AG09319 (cell line): ENCODE measurements around the gene DMRT2.

ENCODE experiments used
- DNase-seq: peaks from one replicate; pipeline ENCODE4 v3.0.0-alpha.2; 2010; ENCODE audit warnings: low read depth; ENCODE audit errors: extremely low read depth
- TF ChIP-seq, protein P1 (sequence below): IDR thresholded peaks from 2 replicates; pipeline ENCODE4 v1.5.1; 2011; ENCODE audit warnings: low read depth, mild to moderate bottlenecking, inconsistent platforms, low read length, moderate library complexity

The DMRT2 gene

GRCh38 chr9:1070692-1071091 is 20.5 kb downstream of the DMRT2 start:
- TF ChIP-seq, protein P1, sequence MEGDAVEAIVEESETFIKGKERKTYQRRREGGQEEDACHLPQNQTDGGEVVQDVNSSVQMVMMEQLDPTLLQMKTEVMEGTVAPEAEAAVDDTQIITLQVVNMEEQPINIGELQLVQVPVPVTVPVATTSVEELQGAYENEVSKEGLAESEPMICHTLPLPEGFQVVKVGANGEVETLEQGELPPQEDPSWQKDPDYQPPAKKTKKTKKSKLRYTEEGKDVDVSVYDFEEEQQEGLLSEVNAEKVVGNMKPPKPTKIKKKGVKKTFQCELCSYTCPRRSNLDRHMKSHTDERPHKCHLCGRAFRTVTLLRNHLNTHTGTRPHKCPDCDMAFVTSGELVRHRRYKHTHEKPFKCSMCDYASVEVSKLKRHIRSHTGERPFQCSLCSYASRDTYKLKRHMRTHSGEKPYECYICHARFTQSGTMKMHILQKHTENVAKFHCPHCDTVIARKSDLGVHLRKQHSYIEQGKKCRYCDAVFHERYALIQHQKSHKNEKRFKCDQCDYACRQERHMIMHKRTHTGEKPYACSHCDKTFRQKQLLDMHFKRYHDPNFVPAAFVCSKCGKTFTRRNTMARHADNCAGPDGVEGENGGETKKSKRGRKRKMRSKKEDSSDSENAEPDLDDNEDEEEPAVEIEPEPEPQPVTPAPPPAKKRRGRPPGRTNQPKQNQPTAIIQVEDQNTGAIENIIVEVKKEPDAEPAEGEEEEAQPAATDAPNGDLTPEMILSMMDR, result no peak
- no peak for DNase-seq

GRCh38 chr9:1071730-1072129 is 21.6 kb downstream of the DMRT2 start:
- TF ChIP-seq, protein P1, result no peak
- DNase-seq, result no peak

- DNase-seq, result no peak
- TF ChIP-seq, protein P1, result no peak
Observed at GRCh38 chr9:1073497-1073896, 23.3 kb downstream of the DMRT2 start.

DNA sequence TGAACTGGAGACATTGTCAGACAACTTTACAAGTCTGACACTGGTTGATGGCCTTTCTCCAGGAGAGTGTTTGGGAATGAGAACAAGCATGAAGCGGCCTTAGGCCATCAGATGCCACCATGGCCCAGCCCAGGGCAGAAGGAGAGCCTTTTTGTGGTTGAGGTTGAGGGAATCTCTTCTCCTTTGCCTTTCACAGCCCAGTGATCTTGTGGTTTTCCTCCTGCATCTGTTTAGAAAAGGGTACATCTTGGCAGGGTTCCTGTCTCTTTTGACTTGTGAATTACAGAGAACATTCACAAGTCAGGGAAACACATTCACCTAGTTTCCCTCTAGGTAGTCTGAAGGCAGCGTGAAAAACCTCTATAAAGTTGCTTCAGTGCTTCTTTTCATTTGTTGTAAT is 27.5 kb downstream of the DMRT2 start:
- TF ChIP-seq, protein P1, result no peak
- DNase-seq, result no peak

GRCh38 chr9:1083325-1083913 is 33.3 kb downstream of the DMRT2 start:
- TF ChIP-seq, protein P1, result no peak
- DNase-seq, result no peak

GRCh38 chr9:1085086-1085485 is 34.9 kb downstream of the DMRT2 start:
- no peak for DNase-seq
- TF ChIP-seq, protein P1, result no peak

GRCh38 chr9:1086517-1086916 is 36.4 kb downstream of the DMRT2 start:
- TF ChIP-seq, protein P1, result no peak
- DNase-seq, result no peak
